Measurements from ENCODE around the gene ACTMAP. TPM values are rescaled to one million over a fixed set of nuclear protein-coding genes. Genes with fewer than 3 reads are reported as not detected.

ACTMAP gene
- total and polyA plus RNA-seq, 4 donors: 0.88 to 6.1 (median 3.7) TPM

DNA sequence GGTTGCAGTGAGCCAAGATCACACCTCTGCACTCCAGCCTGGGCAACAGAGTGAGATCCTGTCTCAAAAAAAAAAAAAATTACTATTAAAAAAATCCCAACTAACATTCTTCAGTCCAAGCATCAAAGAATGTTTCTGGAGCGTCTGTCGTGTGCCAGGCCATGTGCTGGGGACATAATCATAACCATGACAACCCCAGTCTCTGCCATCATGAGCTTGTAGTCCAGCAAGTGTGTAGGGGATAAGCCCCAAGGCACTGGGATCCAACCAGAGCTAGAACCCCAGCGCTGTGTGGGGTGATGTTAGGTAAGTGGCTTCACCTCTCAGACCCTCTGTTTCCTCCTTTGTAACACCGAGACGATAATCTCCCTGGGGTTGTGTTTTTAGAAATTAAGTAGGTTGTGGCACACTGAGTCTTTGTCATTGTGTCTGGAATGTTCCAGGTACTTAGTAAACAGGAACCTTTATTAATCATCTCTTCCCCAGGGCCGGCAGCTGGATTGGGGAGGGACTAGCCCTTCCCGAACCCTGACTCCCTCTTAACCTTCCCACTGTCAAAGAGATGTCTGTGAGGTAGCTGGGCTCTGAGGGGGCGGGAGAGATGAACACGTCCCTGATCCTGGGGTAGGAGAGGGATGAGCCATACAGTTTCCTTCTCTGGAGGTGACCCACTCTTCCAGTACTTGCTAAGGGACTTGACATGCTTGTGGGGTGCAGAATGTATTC, 28.2 kb downstream of the ACTMAP start:
- ATAC-seq (ENCODE audit: low FRiP score) (no peak), DNase-seq (no peak)
- H3K27ac ChIP-seq (ENCODE audit: low read depth in 1 of 2, low read length in 2 of 2): no peak overlapping the region
- intact Hi-C loops (cut with DNase I): no loop called here
- no peaks in the 10 kb centered on the region for H3K4me1 ChIP-seq (ENCODE audit: control insufficient read depth in 1 of 2, insufficient read depth in 2 of 2, low read length in 2 of 2)
- peaks cover 0 to 2% of the 10 kb centered on the region in 2 donors for H3K36me3 ChIP-seq (ENCODE audit: control insufficient read depth in 1 of 2, insufficient read depth in 2 of 2, low read length in 1 of 2)
- no peak overlapping the region for H3K4me3 ChIP-seq (ENCODE audit: low read length in 2 of 2)
- no peaks in the 10 kb centered on the region for H3K27me3 ChIP-seq (ENCODE audit: control insufficient read depth in 1 of 2, insufficient read depth in 2 of 2, low read length in 1 of 2)
- no peaks in the 10 kb centered on the region for H3K9me3 ChIP-seq (ENCODE audit: control insufficient read depth, low read length)
- WGBS, 2 donors: 71 to 77% methylated on average over 9 of the region's 9 CpGs

DNA sequence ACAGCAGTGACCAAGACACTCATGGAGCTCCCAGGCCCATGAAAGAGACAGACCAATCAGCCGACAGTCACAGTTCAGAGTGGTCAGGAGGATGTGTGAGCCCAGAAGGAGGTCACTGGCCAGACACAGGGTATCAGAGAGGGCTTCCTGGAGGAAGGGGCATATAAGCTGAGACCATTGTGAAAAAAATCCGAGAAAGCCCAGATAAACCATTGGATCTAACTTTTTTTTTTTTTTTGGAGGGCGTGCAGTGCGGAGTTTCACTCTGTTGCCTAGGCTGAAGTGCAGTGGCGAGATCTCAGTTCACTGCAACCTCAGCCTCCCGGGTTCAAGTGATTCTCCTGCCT, 29.2 kb downstream of the ACTMAP start:
- H3K9me3 ChIP-seq (ENCODE audit: control insufficient read depth, low read length): no peaks in the 10 kb centered on the region
- no peak overlapping the region for H3K4me3 ChIP-seq (ENCODE audit: low read length in 2 of 2)
- 78 to 87% methylated on average over 6 of the region's 6 CpGs for WGBS, 2 donors
- ATAC-seq (ENCODE audit: low FRiP score) (no peak), DNase-seq (no peak)
- intact Hi-C loops (cut with DNase I): no loop called here
- peak overlapping the region in 1 of 2 donors; percentile 81 for H3K27ac ChIP-seq (ENCODE audit: low read depth in 1 of 2, low read length in 2 of 2)
- peaks cover 0 to 2% of the 10 kb centered on the region in 2 donors for H3K36me3 ChIP-seq (ENCODE audit: control insufficient read depth in 1 of 2, insufficient read depth in 2 of 2, low read length in 1 of 2)
- H3K4me1 ChIP-seq (ENCODE audit: control insufficient read depth in 1 of 2, insufficient read depth in 2 of 2, low read length in 2 of 2): no peaks in the 10 kb centered on the region
- no peaks in the 10 kb centered on the region for H3K27me3 ChIP-seq (ENCODE audit: control insufficient read depth in 1 of 2, insufficient read depth in 2 of 2, low read length in 1 of 2)

DNA sequence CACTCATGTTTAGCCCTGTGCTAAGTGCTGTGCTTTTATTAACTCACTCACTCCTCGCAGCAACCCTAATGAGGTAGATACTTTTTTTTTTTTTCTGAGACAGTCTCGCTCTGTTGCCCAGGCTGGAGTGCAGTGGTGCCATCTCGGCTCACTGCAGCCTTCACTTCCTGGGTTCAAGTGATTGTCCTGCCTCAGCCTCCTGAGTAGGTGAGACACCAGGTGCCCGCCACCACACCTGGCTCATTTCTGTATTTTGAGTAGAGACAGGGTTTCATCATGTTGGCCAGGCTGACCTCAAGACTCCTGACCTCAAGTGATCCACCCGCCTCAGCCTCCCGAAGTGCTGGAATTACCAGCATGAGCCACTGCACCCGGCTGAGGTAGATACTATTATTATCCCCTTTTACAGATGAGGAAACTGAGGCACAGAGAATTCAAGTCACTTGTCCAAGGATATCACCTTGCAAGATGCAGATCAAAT, 30.8 kb downstream of the ACTMAP start:
- Histone ChIP-seq H3K9me3 (ENCODE audit: control insufficient read depth, low read length) (no peaks in the 10 kb centered on the region), H3K27ac (ENCODE audit: low read depth in 1 of 2, low read length in 2 of 2) (peak overlapping the region in 1 of 2 donors; percentile 17), H3K36me3 (ENCODE audit: control insufficient read depth in 1 of 2, insufficient read depth in 2 of 2, low read length in 1 of 2) (no peaks in the 10 kb centered on the region), H3K4me3 (ENCODE audit: low read length in 2 of 2) (peak overlapping the region; percentile 55 to 84), H3K4me1 (ENCODE audit: control insufficient read depth in 1 of 2, insufficient read depth in 2 of 2, low read length in 2 of 2) (no peaks in the 10 kb centered on the region), H3K27me3 (ENCODE audit: control insufficient read depth in 1 of 2, insufficient read depth in 2 of 2, low read length in 1 of 2) (no peaks in the 10 kb centered on the region)
- ATAC-seq (ENCODE audit: low FRiP score): no peak
- intact Hi-C loops (cut with DNase I): loop anchor here in 1 of 2 donors (5.0 kb wide), 1 partner anchor 78 kb away; the partner anchor contains the start of gene EGLN2
- 31% methylated on average over 7 of the region's 7 CpGs for WGBS, 2 donors
- DNase-seq: no peak

DNA sequence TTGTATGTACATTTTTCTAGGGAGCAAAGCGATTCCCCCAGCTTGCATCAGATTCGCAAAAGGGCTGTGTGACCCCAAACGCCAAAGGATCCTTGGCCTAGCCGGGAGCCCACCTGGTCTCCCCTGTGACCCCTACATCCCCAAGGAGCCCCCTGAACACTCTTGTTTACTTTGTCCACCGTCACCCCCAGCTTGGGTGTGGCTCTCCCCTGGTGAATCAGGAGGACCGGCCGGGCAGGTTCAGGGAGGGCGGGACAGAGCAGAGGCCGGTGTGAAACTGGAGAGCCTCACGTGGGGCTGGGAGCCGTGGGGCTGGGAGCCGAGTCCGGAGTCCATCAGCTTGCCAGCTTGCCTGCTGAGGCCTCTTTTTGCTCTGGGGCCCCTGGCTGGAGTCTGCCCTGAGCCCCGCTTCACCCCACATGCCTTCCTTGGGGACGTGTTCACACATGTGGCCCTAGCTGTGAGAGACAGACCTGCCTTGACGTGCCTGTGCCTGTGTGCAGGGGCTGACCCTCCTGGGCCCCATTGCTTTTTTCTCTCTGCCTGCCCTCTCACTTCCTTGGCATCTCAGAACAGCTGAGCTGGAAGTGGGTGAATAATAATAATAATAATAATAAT, 31.4 kb downstream of the ACTMAP start:
- no peaks in the 10 kb centered on the region for H3K36me3 ChIP-seq (ENCODE audit: control insufficient read depth in 1 of 2, insufficient read depth in 2 of 2, low read length in 1 of 2)
- H3K4me3 ChIP-seq (ENCODE audit: low read length in 2 of 2): peak overlapping the region; percentile 55 to 84
- ATAC-seq (ENCODE audit: low FRiP score): no peak
- peak; percentile 70 to 87 for DNase-seq
- no peaks in the 10 kb centered on the region for H3K4me1 ChIP-seq (ENCODE audit: control insufficient read depth in 1 of 2, insufficient read depth in 2 of 2, low read length in 2 of 2)
- intact Hi-C loops (cut with DNase I): loop anchor here in 1 of 2 donors (5.0 kb wide), 1 partner anchor 78 kb away; the partner anchor contains the start of gene EGLN2
- 2 to 3% methylated on average over 16 of the region's 16 CpGs for WGBS, 2 donors
- peak overlapping the region in 1 of 2 donors; percentile 94 for H3K27ac ChIP-seq (ENCODE audit: low read depth in 1 of 2, low read length in 2 of 2)
- no peaks in the 10 kb centered on the region for H3K27me3 ChIP-seq (ENCODE audit: control insufficient read depth in 1 of 2, insufficient read depth in 2 of 2, low read length in 1 of 2)
- H3K9me3 ChIP-seq (ENCODE audit: control insufficient read depth, low read length): no peaks in the 10 kb centered on the region

DNA sequence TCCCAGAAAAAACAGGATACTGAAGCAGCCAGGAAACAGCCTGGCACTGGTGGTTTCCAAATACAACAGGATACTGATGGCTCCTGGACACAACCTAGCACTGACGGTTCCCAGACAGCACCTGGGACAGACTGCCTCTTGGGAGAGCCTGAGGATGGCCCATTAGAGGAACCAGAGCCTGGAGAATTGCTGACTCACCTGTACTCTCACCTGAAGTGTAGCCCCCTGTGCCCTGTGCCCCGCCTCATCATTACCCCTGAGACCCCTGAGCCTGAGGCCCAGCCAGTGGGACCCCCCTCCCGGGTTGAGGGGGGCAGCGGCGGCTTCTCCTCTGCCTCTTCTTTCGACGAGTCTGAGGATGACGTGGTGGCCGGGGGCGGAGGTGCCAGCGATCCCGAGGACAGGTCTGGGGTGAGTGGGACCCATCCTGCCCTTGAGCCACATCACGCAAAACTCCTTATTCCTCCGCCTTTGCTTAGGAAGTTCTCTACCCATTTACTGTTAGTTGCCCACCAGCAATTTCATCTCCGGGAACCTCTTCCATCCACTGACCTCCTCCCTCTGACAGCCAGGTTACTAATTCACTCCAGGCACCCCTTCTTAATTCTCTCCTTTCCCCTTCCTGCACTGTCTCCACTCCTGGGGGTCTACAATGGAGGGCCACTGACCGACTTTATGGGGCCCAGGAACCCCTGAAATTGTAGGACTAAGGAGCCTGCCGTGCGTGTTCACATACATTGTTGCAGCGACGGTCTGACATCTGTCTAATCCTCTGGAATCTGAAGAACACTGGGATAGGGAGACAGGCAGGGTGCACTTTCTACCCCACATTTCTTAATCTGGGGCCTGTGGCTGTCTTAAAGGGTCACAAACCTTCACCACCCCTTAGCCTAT, 32.1 kb downstream of the ACTMAP start:
- Histone ChIP-seq H3K4me1 (ENCODE audit: control insufficient read depth in 1 of 2, insufficient read depth in 2 of 2, low read length in 2 of 2) (no peaks in the 10 kb centered on the region), H3K27ac (ENCODE audit: low read depth in 1 of 2, low read length in 2 of 2) (peak overlapping the region; percentile 2 to 96), H3K27me3 (ENCODE audit: control insufficient read depth in 1 of 2, insufficient read depth in 2 of 2, low read length in 1 of 2) (no peaks in the 10 kb centered on the region), H3K9me3 (ENCODE audit: control insufficient read depth, low read length) (no peaks in the 10 kb centered on the region), H3K36me3 (ENCODE audit: control insufficient read depth in 1 of 2, insufficient read depth in 2 of 2, low read length in 1 of 2) (no peaks in the 10 kb centered on the region), H3K4me3 (ENCODE audit: low read length in 2 of 2) (peak overlapping the region; percentile 55 to 84)
- DNase-seq (peak; percentile 64 to 86), ATAC-seq (ENCODE audit: low FRiP score) (no peak)
- WGBS, 2 donors: 18 to 26% methylated on average over 20 of the region's 20 CpGs
- intact Hi-C loops (cut with DNase I): loop anchor here in 1 of 2 donors (2.0 to 5.0 kb wide), 3 partner anchors 33 to 79 kb away; partner anchors contain the start of genes ACTMAP, EGLN2 and SNRPA

DNA sequence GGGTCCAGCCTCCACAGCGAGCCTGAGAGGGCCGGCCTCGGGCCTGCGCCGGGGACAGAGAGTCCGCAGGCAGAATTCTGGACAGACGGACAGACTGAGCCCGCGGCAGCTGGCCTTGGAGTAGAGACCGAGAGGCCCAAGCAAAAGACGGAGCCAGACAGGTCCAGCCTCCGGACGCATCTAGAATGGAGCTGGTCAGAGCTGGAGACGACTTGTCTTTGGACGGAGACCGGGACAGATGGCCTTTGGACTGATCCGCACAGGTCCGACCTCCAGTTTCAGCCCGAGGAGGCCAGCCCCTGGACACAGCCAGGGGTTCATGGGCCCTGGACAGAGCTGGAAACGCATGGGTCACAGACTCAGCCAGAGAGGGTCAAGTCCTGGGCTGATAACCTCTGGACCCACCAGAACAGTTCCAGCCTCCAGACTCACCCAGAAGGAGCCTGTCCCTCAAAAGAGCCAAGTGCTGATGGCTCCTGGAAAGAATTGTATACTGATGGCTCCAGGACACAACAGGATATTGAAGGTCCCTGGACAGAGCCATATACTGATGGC, 32.9 kb downstream of the ACTMAP start:
- intact Hi-C loops (cut with DNase I): loop anchor here in 1 of 2 donors (2.0 to 5.0 kb wide), 3 partner anchors 33 to 80 kb away; partner anchors contain the start of genes ACTMAP, EGLN2 and SNRPA
- 0 to 1% methylated on average over 20 of the region's 20 CpGs for WGBS, 2 donors
- Histone ChIP-seq H3K4me1 (ENCODE audit: control insufficient read depth in 1 of 2, insufficient read depth in 2 of 2, low read length in 2 of 2) (no peaks in the 10 kb centered on the region), H3K4me3 (ENCODE audit: low read length in 2 of 2) (peak overlapping the region; percentile 55 to 84), H3K27me3 (ENCODE audit: control insufficient read depth in 1 of 2, insufficient read depth in 2 of 2, low read length in 1 of 2) (no peaks in the 10 kb centered on the region), H3K27ac (ENCODE audit: low read depth in 1 of 2, low read length in 2 of 2) (peak overlapping the region; percentile 2 to 96), H3K9me3 (ENCODE audit: control insufficient read depth, low read length) (no peaks in the 10 kb centered on the region), H3K36me3 (ENCODE audit: control insufficient read depth in 1 of 2, insufficient read depth in 2 of 2, low read length in 1 of 2) (no peaks in the 10 kb centered on the region)
- DNase-seq (peak in 1 of 2 donors; percentile 56), ATAC-seq (ENCODE audit: low FRiP score) (no peak)

DNA sequence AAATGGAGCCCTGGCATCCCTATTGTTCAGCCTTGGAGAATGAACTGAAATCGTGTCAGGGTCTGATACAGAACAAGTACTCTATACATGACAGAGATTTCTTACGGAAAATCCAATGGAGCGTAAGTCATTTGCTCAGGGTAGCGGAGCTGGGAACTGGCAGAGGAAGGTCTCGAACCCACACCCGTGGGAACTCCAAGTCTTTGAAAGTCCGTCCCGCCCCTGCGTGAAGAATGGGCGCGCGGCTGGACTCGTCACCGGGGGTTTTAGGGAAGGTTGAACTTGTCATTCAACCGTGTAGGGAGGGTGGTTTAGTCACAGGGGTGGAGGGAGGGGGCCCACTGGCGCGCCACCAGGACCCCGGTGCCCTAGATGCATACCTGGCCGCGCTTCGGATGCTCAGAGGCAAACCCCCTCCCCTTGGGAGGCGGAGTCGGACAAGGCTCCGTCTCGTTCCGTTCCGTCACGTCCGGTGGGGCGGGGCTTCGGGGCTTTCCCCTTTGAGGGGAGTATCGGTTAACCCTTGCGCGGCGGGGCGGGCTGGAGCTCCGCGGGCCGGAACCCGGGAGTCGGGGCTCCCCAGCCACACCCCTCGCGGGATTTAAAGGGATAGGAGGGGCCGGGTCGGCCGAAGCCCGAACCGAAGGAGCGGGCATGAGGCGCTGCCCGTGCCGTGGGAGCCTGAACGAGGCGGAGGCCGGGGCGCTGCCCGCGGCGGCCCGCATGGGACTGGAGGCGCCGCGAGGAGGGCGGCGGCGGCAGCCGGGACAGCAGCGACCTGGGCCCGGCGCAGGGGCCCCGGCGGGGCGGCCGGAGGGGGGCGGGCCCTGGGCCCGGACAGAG, 33.6 kb downstream of the ACTMAP start, which contains the start of the genes COQ8B and ITPKC:
COQ8B (minus strand) TSS at position 405 of the 843 bp plus-strand sequence. CDS start 2,254 bp downstream, outside the sequence.
ITPKC (plus strand) TSS at position 631 of the 843 bp plus-strand sequence; CDS start at position 655, 24 bp downstream.
- 0 to 1% methylated on average over 58 to 76 of the region's 76 CpGs for WGBS, 2 donors
- peak within 1 kb of the TSS; percentile 96 to 98 for H3K27ac ChIP-seq (ENCODE audit: low read depth in 1 of 2, low read length in 2 of 2)
- H3K4me3 ChIP-seq (ENCODE audit: low read length in 2 of 2): peak within 1 kb of the TSS; percentile 55 to 84
- H3K27me3 ChIP-seq (ENCODE audit: control insufficient read depth in 1 of 2, insufficient read depth in 2 of 2, low read length in 1 of 2): no peaks in the 10 kb centered on the region
- ATAC-seq (ENCODE audit: low FRiP score): peak; percentile 90
- H3K9me3 ChIP-seq (ENCODE audit: control insufficient read depth, low read length): no peaks in the 10 kb centered on the region
- intact Hi-C loops (cut with DNase I): loop anchor here in 1 of 2 donors (1.0 to 5.0 kb wide), 4 partner anchors 26 to 81 kb away; partner anchors contain the start of genes ACTMAP, EGLN2, NUMBL and SNRPA
- H3K4me1 ChIP-seq (ENCODE audit: control insufficient read depth in 1 of 2, insufficient read depth in 2 of 2, low read length in 2 of 2): no peaks in the 10 kb centered on the region
- DNase-seq: peak; percentile 100
- no peaks in the 10 kb centered on the region for H3K36me3 ChIP-seq (ENCODE audit: control insufficient read depth in 1 of 2, insufficient read depth in 2 of 2, low read length in 1 of 2)

All from aorta (tissue), 5 donors.